Heart left ventricle (tissue), 16 donors: ENCODE data around the gene ATPAF1. TPM values are rescaled to one million over a fixed set of nuclear protein-coding genes. Genes with fewer than 3 reads are reported as not detected.
A peak's percentile ranks its signal among the peaks of the same experiment; 100 is the strongest.

ENCODE experiments used
- ATAC-seq, 4 donors: fragments of 200-7000 bp; cut with Tn5 transposase; one replicate each; pipeline ENCODE4 v1.9.1; 2020 to 2022; ENCODE audit warnings: moderate library complexity in 4 of 4, mild to moderate bottlenecking in 3 of 4, moderate number of reproducible peaks in 1 of 4
- DNase-seq, 5 donors: peaks; one replicate each; pipeline ENCODE4 v3.0.0-alpha.2; 2020
- H3K27ac ChIP-seq, 12 donors: fragments of 200-600 bp; sonication (generic) in 4 of 12; one replicate each; pipeline versions ENCODE4 v1.5.0 to v1.8.0; 2016 to 2022; ENCODE audit warnings: mild to moderate bottlenecking in 2 of 12
- H3K27me3 ChIP-seq, 9 donors: fragments of 200-600 bp; sonication (generic) in 2 of 9; one replicate each; pipeline versions ENCODE4 v1.5.1 to v1.8.0; 2016 to 2022; ENCODE audit warnings: mild to moderate bottlenecking in 3 of 9
- H3K36me3 ChIP-seq, 9 donors: fragments of 200-600 bp; sonication (generic) in 2 of 9; one replicate each; pipeline versions ENCODE4 v1.5.0 to v1.8.0; 2018 to 2022; ENCODE audit warnings: mild to moderate bottlenecking in 2 of 9
- H3K4me1 ChIP-seq, 12 donors: fragments of 200-600 bp; sonication (generic) in 4 of 12; one replicate each; pipeline versions ENCODE4 v1.5.0 to v1.8.0; 2016 to 2022; ENCODE audit warnings: mild to moderate bottlenecking in 3 of 12
- H3K4me3 ChIP-seq, 12 donors: fragments of 200-600 bp; sonication (generic) in 4 of 12; one replicate each; pipeline versions ENCODE4 v1.5.0 to v1.8.0; 2017 to 2022; ENCODE audit warnings: mild to moderate bottlenecking in 9 of 12, moderate library complexity in 4 of 12
- H3K9me3 ChIP-seq, 12 donors: fragments of 200-600 bp; sonication (generic) in 4 of 12; one replicate each; pipeline versions ENCODE4 v1.5.0 to v1.8.0; 2016 to 2022; ENCODE audit warnings: mild to moderate bottlenecking in 1 of 12
- POLR2A ChIP-seq, 2 donors: fragments of 450-650 bp; IDR thresholded peaks; one replicate each; pipeline ENCODE4 v1.6.1; 2017; ENCODE audit warnings: antibody characterized with exemption in 2 of 2, mild to moderate bottlenecking in 2 of 2, moderate library complexity in 2 of 2
- WGBS, 4 donors: extraction: QIAGEN DNeasy Blood & Tissue Kit in 2 of 4; methylation state at CpG; one replicate each; pipeline versions ENCODE4 v1.1.5 to v1.1.7; 2013 to 2018; 5-methylcytosine and 5-hydroxymethylcytosine counted together
- intact Hi-C, 10 donors: fragments of 100-400 bp; cut with DNase I; formaldehyde crosslinking; loops; one replicate each; pipeline versions ENCODE4 v1.11.1 to v1.14.2; 2022
- polyA plus RNA-seq, 2 donors: library from polyadenylated mRNA; stranded (reverse); fragments of 200-250 nt; gene quantifications; one replicate each; pipeline ENCODE4 v1.2.3, GENCODE V29; 2013
- total RNA-seq, 9 donors: library from RNA; depleted of rRNA in 2 of 9; stranded (reverse); fragments of >200 nt in 2 of 9; fragmentation: NEBNext Ultra II Directional in 3 of 9; extraction: Animal tissue kit (Norgen Biotek cat#: 25700) in 3 of 9; gene quantifications; one replicate each; pipeline versions ENCODE4 v1.1.0 to v1.2.4, GENCODE V29; 2016 to 2023
- TF ChIP-seq, protein P1 (sequence below), 12 donors: fragments of 200-600 bp; sonication (generic) in 4 of 12; IDR thresholded peaks; one replicate each; pipeline versions ENCODE4 v1.5.0 to v1.8.0; 2018 to 2022; ENCODE audit warnings: antibody characterized with exemption in 12 of 12, mild to moderate bottlenecking in 5 of 12
- donor health status: ischemic (EF 13 %, LVEDD 7.1; RV severe dilation, severe dysfunction).
- donor health status: healthy with polysubstance abuse.
- donor health status: DM: no; HTN: yes; CAD: no.
- donor health status: DM: no; HTN: no; CAD: no.
- donor health status: ischemic (EF 25% LVEDD 6.9; RV normal size, moderate dysfunction).
- donor health status: ischemic (EF 25% LVEDD 5.7; RV mildly dilated, moderate dysfunction).
- donor health status: healthy.
- donor health status: DM: yes; HTN: yes; CAD: no.
- donor health status: ischemic (EF 35%, LVEDD 5.7; RV mildly dilated, moderate dysfunction).
- donor health status: nonischemic (EF 11% LVEDD 7.7; RV severe dilation, severe dysfunction).
- donor health status: DM: yes; HTN: yes; CAD: no.
- donor health status: PGD.
- donor health status: ischemic (EF 29% LVEDD 5.4; RV normal size, mild dysfunction).
- donor health status: nonischemic (EF 23%, LVEDD 6.1; RV moderate dilation, normal function).

Gene ATPAF1
- total and polyA plus RNA-seq, 11 donors, result 96.8 to 263 (median 179) TPM

GRCh38 chr1:46708121-46708520 is 40.0 kb upstream of the ATPAF1 start:
- DNase-seq (no peak), ATAC-seq (no peak)
- H3K9me3 ChIP-seq, result no peaks in the 10 kb centered on the region
- H3K4me1 ChIP-seq, result peaks cover 0 to 4% (median 0%) of the 10 kb centered on the region in 12 donors
- 94 to 100% (median 100%) methylated on average over 1 of the region's 1 CpG for WGBS, 4 donors
- no peak for TF ChIP-seq POLR2A (IDR thresholded peaks at IDR 0.05)
- TF ChIP-seq, protein P1, sequence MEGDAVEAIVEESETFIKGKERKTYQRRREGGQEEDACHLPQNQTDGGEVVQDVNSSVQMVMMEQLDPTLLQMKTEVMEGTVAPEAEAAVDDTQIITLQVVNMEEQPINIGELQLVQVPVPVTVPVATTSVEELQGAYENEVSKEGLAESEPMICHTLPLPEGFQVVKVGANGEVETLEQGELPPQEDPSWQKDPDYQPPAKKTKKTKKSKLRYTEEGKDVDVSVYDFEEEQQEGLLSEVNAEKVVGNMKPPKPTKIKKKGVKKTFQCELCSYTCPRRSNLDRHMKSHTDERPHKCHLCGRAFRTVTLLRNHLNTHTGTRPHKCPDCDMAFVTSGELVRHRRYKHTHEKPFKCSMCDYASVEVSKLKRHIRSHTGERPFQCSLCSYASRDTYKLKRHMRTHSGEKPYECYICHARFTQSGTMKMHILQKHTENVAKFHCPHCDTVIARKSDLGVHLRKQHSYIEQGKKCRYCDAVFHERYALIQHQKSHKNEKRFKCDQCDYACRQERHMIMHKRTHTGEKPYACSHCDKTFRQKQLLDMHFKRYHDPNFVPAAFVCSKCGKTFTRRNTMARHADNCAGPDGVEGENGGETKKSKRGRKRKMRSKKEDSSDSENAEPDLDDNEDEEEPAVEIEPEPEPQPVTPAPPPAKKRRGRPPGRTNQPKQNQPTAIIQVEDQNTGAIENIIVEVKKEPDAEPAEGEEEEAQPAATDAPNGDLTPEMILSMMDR (IDR thresholded peaks at IDR 0.05), result no peak
- intact Hi-C loops, result no loop called here
- H3K36me3 ChIP-seq, result peaks cover 0 to 99% (median 94%) of the 10 kb centered on the region in 9 donors
- no peak overlapping the region for H3K4me3 ChIP-seq
- no peaks in the 10 kb centered on the region for H3K27me3 ChIP-seq
- H3K27ac ChIP-seq, result no peak overlapping the region

- Histone ChIP-seq H3K4me1 (peaks cover 0 to 9% (median 0%) of the 10 kb centered on the region in 12 donors), H3K4me3 (no peak overlapping the region), H3K36me3 (peaks cover 0 to 97% (median 88%) of the 10 kb centered on the region in 9 donors), H3K27ac (no peak overlapping the region), H3K27me3 (no peaks in the 10 kb centered on the region), H3K9me3 (no peaks in the 10 kb centered on the region)
- no peak for DNase-seq
- intact Hi-C loops, result no loop called here
- no peak for ATAC-seq
- WGBS, 4 donors, result 78 to 82% (median 79%) methylated on average over 9 of the region's 9 CpGs
- TF ChIP-seq POLR2A (IDR thresholded peaks at IDR 0.05), result no peak
- TF ChIP-seq, protein P1 (IDR thresholded peaks at IDR 0.05), result no peak
Observed at GRCh38 chr1:46705408-46705807, 37.2 kb upstream of the ATPAF1 start.

DNA sequence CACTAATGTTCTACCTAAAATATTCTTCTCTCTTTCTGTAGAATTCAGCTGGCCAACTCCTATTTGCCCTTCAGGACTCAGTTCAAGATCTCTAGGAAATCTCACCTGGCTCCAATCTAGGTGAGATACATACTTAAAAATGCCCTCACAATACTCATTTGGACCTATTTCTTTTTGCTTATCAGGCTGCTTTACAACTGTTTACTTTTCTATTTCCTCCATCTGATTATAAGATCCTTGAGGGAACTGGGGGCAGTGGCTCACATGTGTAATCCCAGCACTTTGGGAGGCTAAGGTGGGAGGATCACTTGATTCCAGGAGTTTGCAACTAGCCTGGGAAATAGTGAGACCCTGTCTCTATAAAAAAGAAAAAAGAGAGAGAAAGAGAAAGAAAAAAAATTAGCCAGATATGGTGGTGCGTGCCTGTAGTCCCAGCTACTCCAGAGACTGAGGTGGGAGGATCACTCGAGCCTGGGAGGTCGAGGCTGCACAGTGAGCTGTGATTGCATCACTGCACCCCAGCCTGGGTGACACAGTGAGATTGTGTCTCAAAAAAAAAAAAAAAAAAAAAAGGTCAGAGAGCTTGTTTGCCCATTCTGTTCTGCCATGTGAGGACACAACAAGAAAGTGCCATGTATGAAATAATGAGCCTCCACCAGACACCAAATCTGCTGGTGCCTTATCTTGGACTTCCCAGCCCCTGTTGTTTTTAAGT is 35.9 kb upstream of the ATPAF1 start:
- Histone ChIP-seq H3K27ac (no peak overlapping the region), H3K27me3 (no peaks in the 10 kb centered on the region), H3K36me3 (peaks cover 0 to 97% (median 76%) of the 10 kb centered on the region in 9 donors), H3K4me1 (peaks cover 0 to 9% (median 0%) of the 10 kb centered on the region in 12 donors), H3K9me3 (no peaks in the 10 kb centered on the region), H3K4me3 (no peak overlapping the region)
- WGBS, 4 donors, result 90 to 95% (median 93%) methylated on average over 3 of the region's 3 CpGs
- ATAC-seq (no peak), DNase-seq (no peak)
- no peak for TF ChIP-seq POLR2A (IDR thresholded peaks at IDR 0.05)
- TF ChIP-seq, protein P1 (IDR thresholded peaks at IDR 0.05), result no peak
- intact Hi-C loops, result no loop called here

GRCh38 chr1:46699666-46700065 is 31.5 kb upstream of the ATPAF1 start:
- Histone ChIP-seq H3K9me3 (no peaks in the 10 kb centered on the region), H3K4me1 (peaks cover 0 to 9% (median 0%) of the 10 kb centered on the region in 12 donors), H3K27me3 (no peaks in the 10 kb centered on the region), H3K4me3 (no peak overlapping the region), H3K36me3 (peaks cover 0 to 92% (median 78%) of the 10 kb centered on the region in 9 donors), H3K27ac (no peak overlapping the region)
- intact Hi-C loops, result no loop called here
- ATAC-seq, result peak in 1 of 4 donors; percentile 36
- no peak for DNase-seq
- WGBS, 4 donors, result 56 to 81% (median 68%) methylated on average over 3 of the region's 3 CpGs
- no peak for TF ChIP-seq POLR2A (IDR thresholded peaks at IDR 0.05)
- TF ChIP-seq, protein P1 (IDR thresholded peaks at IDR 0.05), result no peak
